Endothelial cell (in vitro differentiated cells): Measurements from ENCODE around the gene CTSA. TPM values are rescaled to one million over a fixed set of nuclear protein-coding genes. Genes with fewer than 3 reads are reported as not detected.

ENCODE experiments used
- DNase-seq: peaks from one replicate; pipeline ENCODE4 v3.0.0; 2021; ENCODE audit warnings: low spot score
- H3K27ac Mint-ChIP-seq: one replicate; pipeline ENCODE4 v1.8.0; 2021; ENCODE audit warnings: mixed read lengths, inconsistent platforms; ENCODE audit not compliant: unreplicated experiment
- H3K27me3 Mint-ChIP-seq: one replicate; pipeline ENCODE4 v1.8.0; 2021; ENCODE audit warnings: mild to moderate bottlenecking, moderate library complexity, mixed read lengths, inconsistent platforms; ENCODE audit not compliant: unreplicated experiment
- H3K36me3 Mint-ChIP-seq: one replicate; pipeline ENCODE4 v1.8.0; 2021; ENCODE audit warnings: mild to moderate bottlenecking, low read depth, mixed read lengths, inconsistent platforms; ENCODE audit not compliant: unreplicated experiment
- H3K4me1 Mint-ChIP-seq: one replicate; pipeline ENCODE4 v1.8.0; 2021; ENCODE audit warnings: mild to moderate bottlenecking, mixed read lengths, inconsistent platforms; ENCODE audit not compliant: unreplicated experiment
- H3K4me3 Mint-ChIP-seq: one replicate; pipeline ENCODE4 v1.8.0; 2021; ENCODE audit warnings: mild to moderate bottlenecking, mixed read lengths, inconsistent platforms; ENCODE audit not compliant: unreplicated experiment
- H3K9me3 Mint-ChIP-seq: one replicate; pipeline ENCODE4 v1.8.0; 2021; ENCODE audit warnings: mixed read lengths, inconsistent platforms; ENCODE audit not compliant: unreplicated experiment
- total RNA-seq: library from RNA; stranded (reverse); fragmentation: NEBNext Ultra II Directional; extraction: Animal tissue kit (Norgen Biotek cat#: 25700); gene quantifications from one replicate; pipeline ENCODE4 v1.2.1, GENCODE V29; 2021; ENCODE audit not compliant: unreplicated experiment
- TF ChIP-seq, protein P1 (sequence below): fragments of 200-600 bp; sonication (generic); IDR thresholded peaks from one replicate; pipeline ENCODE4 v1.5.0; 2021; ENCODE audit warnings: antibody characterized with exemption; ENCODE audit not compliant: unreplicated experiment

Gene CTSA
- total RNA-seq, 1 donor from 2014 or later, result 62.7 TPM

DNA sequence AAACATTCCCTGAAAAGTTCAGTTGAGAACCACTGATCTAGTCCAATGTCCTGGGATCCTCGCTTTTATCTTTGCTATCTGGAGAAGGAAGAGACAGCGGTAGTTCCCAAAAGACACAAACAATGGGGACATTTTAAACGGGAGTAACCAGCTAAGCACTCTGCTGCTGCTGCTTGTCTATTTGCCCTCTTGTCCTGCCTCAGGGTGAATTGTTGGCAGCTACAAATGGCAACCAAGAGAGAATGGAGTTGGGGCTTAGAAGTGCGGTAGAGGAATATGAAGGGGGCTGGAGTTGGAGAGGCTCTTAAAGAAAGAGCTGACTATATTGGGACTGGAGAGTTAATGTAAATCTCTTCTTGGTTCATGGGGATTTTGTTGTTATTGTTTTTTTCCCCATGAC lies 16.6 kb upstream of the CTSA start:
- no peak for DNase-seq
- Mint-ChIP-seq H3K4me3 (no peak overlapping the region), H3K36me3 (peaks cover 8% of the 10 kb centered on the region), H3K9me3 (no peaks in the 10 kb centered on the region), H3K4me1 (peaks cover 14% of the 10 kb centered on the region), H3K27ac (no peak overlapping the region), H3K27me3 (peaks cover 1% of the 10 kb centered on the region)
- TF ChIP-seq, protein P1, sequence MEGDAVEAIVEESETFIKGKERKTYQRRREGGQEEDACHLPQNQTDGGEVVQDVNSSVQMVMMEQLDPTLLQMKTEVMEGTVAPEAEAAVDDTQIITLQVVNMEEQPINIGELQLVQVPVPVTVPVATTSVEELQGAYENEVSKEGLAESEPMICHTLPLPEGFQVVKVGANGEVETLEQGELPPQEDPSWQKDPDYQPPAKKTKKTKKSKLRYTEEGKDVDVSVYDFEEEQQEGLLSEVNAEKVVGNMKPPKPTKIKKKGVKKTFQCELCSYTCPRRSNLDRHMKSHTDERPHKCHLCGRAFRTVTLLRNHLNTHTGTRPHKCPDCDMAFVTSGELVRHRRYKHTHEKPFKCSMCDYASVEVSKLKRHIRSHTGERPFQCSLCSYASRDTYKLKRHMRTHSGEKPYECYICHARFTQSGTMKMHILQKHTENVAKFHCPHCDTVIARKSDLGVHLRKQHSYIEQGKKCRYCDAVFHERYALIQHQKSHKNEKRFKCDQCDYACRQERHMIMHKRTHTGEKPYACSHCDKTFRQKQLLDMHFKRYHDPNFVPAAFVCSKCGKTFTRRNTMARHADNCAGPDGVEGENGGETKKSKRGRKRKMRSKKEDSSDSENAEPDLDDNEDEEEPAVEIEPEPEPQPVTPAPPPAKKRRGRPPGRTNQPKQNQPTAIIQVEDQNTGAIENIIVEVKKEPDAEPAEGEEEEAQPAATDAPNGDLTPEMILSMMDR, result no peak

DNA sequence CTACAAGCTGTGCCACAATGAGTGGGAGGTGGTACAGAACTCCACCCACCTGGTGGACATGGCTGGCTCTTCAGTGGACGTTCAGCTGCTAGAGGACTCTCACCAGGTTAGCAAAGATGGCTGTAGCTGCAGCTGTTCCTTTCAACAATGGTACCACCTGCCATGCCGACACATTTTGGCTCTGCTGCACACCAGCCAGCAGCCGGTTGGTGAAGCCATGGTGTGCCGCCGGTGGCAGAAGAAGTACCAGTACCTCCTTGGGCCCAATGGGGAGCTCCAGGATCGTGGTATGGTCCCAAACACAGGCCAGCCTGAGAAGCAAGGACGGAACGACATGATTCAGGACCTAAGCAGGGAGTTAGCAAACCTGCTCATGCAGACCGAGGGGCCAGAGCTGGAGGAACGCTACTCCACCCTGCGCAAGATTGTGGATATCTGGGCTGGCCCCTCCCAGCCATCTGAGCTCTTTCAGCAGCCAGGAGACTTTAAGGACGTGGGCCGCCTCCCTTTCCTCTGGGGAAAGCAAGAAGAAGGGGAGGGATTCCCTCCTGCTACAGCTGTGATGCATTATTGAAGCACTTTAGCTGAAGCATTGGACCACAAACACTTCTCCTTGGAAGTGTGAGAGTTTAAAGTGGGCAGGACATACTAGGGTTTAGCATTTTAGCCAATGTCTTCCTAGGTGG lies 12.9 kb upstream of the CTSA start:
- H3K4me3 Mint-ChIP-seq, result no peak overlapping the region
- peaks cover 10% of the 10 kb centered on the region for H3K4me1 Mint-ChIP-seq
- no peaks in the 10 kb centered on the region for H3K9me3 Mint-ChIP-seq
- H3K36me3 Mint-ChIP-seq, result peaks cover 8% of the 10 kb centered on the region
- no peak for DNase-seq
- H3K27me3 Mint-ChIP-seq, result peaks cover 4% of the 10 kb centered on the region
- H3K27ac Mint-ChIP-seq, result no peak overlapping the region
- TF ChIP-seq, protein P1, result no peak

DNA sequence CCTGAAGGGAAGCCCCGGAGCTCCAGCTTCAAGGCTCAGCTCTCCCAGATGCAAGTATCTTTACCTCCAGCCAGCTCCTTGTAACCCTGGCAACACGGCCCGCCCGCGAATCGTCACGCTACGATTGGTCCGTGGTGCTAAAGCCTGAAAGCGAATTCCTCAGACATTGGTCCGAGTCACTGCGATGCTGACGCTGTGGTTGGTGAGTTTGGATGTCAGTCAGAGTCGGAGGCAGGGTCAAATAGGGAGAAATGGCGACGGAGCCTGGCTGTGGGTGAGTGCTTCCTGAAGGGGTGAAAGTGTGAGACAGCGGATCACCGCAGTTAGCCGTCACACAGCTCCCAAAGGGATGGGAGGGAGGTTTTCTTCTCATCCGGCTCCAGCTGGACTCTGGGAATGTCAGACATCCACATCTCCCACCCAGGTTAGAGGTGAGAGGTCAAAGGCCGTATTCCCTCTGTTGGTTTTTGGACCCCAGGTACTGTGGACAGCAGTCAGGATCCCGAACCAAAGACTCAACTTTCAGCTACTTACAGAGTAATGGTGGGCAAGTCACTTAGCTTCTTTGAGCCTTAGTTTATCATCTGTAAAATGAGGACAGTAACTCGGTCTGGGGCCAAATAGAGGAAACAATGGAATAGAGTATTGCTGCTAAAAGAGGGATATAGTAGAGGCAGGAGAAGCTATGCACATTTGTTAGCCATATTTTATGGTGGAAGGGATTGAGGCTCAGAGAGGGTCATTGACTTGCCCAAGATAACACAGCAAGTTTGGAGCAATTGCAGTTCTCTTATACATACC lies 9.9 kb upstream of the CTSA start, which contains the start of gene ZSWIM1:
TSS of gene ZSWIM1 (plus strand) at position 240 of the 801 bp plus-strand sequence. CDS start 1,366 bp downstream, outside the sequence.
- no peaks in the 10 kb centered on the region for H3K9me3 Mint-ChIP-seq
- H3K4me3 Mint-ChIP-seq, result peak within 1 kb of the TSS; percentile 98
- peak within 1 kb of the TSS; percentile 36 for H3K27ac Mint-ChIP-seq
- DNase-seq, result peak; percentile 99
- H3K27me3 Mint-ChIP-seq, result peaks cover 4% of the 10 kb centered on the region
- H3K4me1 Mint-ChIP-seq, result peaks cover 7% of the 10 kb centered on the region
- TF ChIP-seq, protein P1, result no peak
- peaks cover 17% of the 10 kb centered on the region for H3K36me3 Mint-ChIP-seq

DNA sequence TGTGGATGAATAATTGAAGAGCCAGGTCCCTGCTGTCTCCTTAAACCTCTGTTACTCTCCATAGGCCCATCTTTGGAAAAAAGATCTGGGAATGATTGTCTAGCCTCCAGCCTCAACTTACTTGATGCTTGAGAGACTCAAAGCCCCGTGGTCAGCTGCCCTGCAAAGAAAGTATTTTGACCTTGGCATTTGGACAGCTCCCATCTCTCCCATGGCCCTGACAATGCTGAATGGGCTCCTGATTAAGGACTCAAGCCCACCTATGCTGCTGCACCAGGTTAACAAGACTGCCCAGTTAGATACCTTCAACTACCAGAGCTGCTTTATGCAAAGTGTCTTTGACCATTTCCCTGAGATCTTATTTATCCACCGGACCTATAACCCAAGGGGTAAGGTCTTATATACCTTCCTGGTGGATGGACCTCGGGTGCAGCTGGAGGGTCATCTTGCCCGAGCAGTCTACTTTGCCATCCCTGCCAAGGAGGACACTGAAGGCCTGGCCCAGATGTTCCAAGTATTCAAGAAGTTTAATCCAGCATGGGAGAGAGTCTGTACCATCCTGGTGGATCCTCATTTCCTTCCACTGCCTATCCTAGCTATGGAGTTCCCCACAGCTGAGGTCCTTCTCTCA lies 8.6 kb upstream of the CTSA start:
- Mint-ChIP-seq H3K36me3 (peaks cover 13% of the 10 kb centered on the region), H3K27ac (no peak overlapping the region), H3K27me3 (peaks cover 4% of the 10 kb centered on the region)

More for the DNA sequence above, 8.6 kb upstream of the CTSA start:
- peaks cover 7% of the 10 kb centered on the region for H3K4me1 Mint-ChIP-seq
- H3K4me3 Mint-ChIP-seq, result peak overlapping the region; percentile 47
- no peak for DNase-seq
- TF ChIP-seq, protein P1, result no peak
- H3K9me3 Mint-ChIP-seq, result no peaks in the 10 kb centered on the region
